Measurements from ENCODE around the gene TRPM8.

DNA sequence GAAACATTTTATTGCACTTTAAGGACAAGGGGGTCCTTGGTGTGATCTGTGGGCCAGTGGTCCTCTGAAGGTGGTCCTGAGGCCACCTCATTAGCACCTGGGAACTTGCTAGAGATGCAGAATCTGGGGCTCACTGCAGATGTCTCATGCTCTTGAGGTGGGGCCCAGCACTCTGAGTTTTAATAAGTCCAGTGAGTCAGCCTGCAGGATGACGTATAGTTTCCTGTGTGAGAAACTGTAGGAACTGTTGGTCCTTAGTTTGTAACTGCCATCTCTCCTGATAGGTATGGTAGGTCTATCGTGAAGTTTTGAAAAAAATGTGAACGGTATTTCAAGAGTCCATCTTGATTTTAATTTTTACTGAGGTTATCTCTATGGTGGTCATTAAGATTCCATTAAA, 2.8 kb downstream of the TRPM8 start:
- TF ChIP-seq, protein P1, sequence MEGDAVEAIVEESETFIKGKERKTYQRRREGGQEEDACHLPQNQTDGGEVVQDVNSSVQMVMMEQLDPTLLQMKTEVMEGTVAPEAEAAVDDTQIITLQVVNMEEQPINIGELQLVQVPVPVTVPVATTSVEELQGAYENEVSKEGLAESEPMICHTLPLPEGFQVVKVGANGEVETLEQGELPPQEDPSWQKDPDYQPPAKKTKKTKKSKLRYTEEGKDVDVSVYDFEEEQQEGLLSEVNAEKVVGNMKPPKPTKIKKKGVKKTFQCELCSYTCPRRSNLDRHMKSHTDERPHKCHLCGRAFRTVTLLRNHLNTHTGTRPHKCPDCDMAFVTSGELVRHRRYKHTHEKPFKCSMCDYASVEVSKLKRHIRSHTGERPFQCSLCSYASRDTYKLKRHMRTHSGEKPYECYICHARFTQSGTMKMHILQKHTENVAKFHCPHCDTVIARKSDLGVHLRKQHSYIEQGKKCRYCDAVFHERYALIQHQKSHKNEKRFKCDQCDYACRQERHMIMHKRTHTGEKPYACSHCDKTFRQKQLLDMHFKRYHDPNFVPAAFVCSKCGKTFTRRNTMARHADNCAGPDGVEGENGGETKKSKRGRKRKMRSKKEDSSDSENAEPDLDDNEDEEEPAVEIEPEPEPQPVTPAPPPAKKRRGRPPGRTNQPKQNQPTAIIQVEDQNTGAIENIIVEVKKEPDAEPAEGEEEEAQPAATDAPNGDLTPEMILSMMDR (IDR thresholded peaks at IDR 0.05), result no peak
- TF ChIP-seq POLR2AphosphoS5 (IDR thresholded peaks at IDR 0.05), result no peak

All from suprapubic skin (tissue), 3 donors.